GM18868 (cell line): Measurements from ENCODE around the gene SDF4.

Source experiments
- ATAC-seq: cut with Tn5 transposase; IDR thresholded peaks from one replicate; pipeline ENCODE4 v1.9.1; 2021; ENCODE audit warnings: mild to moderate bottlenecking, moderate library complexity; ENCODE audit not compliant: unreplicated experiment

SDF4 gene

DNA sequence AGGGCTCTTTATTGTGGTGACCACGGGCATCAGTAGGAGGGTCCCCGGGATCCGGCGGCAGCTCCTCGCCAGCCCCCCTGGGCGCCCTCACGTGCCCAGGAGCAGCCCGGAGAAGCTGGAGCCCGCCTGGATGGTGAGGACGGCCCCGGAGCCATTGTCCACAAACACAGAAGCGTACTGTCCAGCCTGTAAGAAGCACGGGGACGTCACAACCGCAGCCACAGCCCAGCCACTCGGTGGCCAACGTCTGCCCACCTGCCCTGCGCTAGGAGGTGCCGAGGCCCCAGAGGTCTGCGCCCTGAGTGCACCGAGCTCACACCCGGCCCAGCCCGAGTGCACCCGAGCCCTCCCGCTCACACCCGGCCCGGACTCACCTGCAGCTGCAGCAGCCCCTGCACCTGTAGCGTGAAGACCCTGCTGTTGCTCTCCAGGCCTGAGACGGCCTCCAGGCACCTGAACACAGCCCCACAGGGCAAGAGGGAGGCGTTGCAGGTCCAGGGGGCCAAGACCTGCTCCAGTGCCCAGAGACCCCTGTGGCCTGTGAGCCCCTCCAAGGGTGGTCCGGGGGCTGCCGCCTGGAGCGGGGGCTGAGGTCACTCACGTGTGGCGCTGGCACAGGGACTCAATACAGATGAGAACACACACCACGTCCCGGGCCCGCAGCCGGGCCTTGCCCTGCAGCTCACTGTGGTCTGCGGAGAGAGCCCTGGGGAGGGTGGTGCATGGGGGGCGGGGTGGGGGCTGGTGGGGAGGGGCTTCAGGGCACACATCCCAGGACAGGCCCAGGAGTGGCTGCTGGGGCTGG, 10.9 kb upstream of the SDF4 start:
- ATAC-seq: no peak

DNA sequence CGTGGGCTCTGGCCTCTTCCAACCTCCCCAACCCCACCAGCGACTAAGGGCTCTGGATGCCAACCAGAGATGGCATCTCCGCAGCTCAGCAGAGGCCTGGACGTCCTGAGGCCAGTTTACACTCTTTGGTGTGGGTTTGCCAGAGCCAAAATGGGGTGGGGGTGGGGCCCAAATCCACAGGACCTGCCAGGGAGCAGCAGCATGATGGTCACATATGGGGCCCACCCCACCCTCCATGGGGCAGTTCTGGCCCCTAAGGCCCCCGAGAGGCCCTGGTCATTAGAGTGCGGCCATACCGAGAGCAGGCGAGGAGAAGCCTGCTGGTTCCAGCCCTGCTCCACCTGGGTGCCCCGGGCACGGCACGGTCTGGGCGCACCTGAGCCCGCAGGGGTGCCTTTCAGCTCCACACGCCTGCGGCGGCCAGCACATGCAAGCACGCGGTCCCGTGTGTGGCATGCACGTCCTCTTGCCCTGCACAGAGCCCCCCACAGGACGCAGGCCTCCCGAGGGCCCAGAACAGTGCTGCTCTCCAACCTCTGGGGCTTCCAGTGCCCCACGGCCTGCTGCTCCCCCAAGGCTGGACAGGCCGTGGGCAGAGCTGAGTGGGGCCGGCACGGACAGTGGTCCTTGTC, 9.9 kb upstream of the SDF4 start:
- no peak for ATAC-seq

DNA sequence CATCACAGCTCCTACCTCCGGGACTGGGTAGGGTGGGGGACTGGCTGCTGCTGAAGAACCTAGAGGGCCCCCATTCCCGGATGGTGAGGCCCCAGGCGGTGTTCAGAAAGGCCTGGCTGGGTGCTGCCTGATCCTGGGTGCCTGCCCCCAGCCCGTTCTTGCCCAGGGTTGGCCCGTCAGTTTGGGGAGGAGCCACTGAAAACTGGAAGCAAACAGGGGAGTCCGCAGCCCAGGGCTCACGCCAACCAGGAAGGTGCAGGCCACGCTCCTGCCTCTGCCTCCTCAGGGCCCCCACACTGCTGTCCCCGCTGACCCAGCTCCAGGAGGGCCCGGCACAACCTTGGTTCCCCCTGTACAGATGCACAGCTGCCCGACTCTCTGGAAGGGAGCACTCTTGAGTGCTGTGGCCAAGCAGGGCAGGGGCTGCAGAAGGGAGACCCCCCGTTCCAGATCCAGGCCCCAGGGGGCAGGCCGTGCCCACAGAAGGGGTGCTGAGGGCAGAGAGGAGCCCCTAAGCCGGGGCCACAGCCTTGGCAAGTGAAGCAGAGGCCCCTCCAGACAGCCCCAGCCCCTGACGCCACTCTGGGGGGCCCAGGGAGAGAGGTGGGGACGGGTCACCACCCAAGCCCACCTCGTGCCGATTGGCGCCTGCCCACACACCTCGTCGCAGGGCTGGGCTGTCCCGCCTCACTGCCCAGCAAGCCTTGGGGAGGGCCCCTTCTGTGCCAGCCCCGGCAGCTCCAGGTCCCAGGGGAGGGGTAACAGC, 9.2 kb upstream of the SDF4 start:
- ATAC-seq: no peak

DNA sequence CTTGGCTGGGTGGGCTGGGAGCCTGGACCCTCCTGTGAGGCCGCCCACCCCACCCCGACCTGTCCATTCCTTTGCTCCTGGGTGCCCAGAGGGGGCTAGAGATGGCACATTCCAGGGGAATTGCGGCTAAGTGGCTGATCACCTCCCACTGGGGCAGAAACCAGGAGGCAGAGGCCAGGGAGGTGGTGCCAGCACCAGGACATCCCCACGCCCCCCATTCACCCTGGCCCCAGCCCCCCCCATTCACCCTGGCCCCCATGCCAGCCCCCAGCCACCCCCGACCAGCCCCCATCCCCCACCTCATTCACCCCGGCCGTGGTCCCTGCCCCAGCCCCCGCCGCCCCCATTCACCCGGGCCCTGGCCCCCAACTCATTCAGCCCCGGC, 8.5 kb upstream of the SDF4 start:
- ATAC-seq: no peak

DNA sequence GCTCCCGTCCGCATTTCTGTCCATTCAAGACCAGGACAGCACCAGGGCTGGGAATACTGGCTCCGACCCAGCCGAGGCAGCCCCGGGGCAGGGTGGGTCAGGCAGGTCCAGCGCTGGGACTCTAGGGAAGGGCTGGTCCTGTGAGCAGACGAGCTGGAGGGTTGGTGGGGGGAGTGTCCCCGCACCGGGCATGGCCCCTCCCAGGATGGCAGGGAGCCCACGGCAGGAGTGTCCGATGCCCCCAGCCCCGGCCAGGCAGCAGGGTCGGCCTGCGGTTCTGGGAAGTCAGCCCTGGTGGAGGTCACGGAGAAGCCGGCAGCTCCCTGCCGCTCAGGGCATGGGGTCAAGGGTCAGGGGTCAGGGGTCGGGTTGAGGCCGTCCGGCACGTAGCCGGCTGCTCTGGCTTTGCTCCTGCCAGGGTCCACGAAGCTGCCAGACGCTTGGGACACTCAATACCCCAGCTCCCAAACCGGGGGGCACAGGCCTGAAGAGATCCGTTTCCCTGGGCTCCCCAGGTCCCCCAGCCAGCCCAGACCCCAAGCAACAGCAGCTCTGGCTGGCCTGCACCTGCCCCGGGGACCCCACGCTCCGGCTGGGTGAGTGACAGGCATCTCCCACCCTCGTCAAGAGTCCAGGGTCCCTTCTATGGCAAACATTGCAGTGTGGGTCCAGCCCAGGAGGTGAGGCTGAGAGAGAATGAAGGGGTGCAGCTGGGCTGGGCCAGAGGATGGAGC, 8.0 kb upstream of the SDF4 start:
- ATAC-seq: no peak

DNA sequence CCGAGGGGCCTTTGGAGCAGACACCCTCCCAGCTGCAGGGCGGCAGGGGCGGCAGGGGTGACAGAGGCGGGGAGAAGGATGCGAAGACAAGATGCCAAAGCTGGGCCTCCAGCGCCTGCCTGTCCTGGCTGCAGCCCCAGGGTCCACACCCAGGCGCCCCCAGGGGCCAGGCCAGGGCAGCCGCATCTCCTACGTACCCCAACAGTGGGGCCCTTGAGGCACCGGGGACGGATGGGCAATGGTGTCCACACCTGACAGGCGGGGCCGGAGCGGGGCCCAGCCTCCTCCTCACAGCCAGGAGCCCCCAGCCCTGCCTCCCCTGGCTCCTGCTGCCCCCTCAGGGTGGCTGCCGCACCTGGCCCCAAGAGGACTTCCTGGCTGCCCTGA, 7.4 kb upstream of the SDF4 start:
- no peak for ATAC-seq

DNA sequence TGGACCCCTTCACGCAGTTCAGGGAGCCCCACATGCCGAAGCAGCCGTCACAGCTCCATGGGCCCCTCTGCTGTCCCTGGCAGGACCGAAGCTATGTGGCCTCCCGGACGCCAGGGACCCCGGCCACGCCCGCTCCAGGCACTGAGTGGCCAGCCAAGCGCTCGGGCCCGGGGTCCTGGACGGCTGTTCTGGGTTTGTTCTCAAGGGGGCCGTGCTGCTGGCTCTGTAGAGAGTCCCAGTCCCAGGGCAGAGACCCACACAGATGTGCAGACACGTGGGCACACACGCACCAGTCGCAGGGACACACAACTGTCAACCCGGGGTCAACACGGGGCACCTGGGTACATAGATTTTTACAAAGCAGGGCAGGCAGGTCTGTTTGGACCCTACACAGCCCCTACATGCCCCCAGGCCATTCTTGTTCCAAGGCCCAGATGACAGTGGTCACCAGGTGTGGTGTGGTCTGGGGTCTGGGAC, 6.9 kb upstream of the SDF4 start:
- ATAC-seq: no peak

DNA sequence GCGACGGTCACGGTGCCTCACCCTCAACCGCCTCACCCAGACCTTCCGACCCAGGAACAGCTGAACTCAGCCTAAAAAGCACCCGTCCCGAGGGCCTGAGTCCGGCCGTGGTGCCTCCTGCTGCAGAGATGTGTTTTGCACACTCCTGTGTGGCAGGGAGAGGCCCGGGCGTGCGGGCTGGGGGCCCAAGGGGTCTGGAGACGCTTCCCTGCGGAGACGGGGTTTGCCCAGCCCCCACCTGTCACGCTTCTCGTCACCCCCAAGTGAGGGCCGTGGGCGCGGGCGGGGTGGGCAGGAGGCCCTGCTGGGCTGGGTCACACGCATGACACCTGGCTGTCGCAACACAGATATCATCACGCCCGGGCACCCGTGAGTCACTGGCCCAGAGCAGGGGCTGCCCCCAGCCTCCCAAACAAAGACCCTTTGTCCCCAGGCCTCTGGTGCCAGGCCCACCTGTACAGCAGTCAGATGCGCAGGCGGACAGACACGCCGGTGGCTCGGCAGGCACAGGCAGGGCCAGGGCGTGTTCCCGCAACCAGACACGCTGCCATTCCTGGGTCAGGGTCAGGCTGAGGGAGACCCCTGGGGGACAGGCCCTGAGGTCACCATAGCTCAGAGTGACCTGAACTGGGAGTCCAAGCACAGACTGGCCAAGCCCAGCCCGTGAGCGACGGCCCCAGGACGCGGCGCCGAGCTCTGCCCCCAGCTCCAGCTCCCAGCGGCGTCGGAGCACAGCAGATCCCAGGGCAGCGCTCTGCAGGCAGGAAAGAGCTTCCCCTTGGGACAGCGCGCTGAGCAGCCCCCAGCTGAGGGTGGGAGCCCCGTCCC, 6.3 kb upstream of the SDF4 start:
- ATAC-seq: no peak

DNA sequence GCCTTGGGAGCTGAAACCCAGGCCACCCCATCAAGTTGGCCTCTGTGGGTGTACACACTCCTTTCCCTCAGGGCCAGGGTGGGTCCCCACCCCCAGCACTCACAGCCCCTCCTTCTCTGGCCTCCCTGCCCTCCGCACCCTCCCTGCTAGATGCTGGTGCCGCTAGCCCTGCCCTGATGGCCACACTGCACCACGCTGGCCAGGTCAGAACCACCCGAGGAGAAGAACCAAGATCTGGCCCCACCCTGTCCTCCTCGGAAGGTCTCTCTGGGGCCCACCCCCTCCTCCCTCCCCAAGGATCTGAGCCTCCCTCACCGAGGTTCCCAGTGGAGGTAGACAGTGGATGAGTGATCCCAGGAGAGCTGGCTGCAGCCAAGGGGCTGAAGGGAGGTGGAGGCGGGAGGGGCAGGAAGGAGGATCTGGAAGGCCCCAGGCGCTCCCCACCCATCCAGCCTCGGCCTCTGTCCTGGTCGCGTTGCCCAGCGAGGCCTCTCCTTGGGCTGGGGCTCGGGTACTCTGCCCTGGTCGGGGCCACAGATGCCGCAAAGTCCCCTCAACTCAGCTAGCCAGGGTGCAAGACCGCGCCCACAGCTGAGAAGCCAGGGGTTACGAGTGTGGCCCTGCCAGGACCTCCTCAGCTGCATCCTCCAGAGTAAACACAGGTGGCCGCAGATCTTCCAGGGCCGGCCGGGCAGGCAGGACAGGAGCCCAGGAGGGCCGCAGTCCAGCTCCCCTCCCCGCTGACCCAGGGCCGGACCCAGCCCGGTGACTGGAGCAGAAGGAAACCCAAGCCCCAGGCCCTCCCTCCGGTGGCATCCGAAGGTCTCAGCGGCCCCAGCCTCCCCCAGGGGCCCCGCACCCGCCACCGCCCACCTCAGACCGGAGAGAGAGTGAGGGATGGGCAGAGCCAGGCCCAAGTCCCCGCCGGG, 5.4 kb upstream of the SDF4 start:
- no peak for ATAC-seq

DNA sequence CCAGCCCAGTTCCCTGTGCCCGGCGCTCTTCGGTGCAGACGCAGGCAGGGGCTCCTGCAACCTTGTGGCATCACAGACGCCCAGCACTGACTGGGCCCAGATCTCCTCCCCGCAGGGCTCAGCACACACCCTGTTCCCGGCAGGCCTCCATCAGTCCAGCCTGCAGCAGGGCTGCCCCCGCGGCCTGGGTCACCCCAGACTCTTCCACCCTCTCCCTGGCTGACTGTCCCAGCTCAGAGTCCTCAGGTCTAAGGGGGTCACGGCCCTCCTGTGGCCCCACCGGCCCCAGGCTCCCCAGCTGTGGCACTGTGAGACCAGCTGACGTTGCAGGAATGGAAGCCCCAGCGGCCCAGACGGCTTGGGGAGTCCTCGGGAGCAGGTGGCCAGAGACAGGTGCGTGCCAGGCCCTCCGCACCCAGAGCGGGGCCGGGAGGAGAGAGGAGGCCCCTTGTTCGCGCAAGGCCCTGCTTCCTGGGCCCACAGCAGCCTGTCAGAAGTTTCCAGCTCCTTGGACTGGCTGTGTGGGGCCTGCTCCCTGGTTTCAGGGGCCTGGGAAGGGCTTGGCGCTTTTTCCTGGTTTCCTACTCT, 4.5 kb upstream of the SDF4 start:
- ATAC-seq: no peak

DNA sequence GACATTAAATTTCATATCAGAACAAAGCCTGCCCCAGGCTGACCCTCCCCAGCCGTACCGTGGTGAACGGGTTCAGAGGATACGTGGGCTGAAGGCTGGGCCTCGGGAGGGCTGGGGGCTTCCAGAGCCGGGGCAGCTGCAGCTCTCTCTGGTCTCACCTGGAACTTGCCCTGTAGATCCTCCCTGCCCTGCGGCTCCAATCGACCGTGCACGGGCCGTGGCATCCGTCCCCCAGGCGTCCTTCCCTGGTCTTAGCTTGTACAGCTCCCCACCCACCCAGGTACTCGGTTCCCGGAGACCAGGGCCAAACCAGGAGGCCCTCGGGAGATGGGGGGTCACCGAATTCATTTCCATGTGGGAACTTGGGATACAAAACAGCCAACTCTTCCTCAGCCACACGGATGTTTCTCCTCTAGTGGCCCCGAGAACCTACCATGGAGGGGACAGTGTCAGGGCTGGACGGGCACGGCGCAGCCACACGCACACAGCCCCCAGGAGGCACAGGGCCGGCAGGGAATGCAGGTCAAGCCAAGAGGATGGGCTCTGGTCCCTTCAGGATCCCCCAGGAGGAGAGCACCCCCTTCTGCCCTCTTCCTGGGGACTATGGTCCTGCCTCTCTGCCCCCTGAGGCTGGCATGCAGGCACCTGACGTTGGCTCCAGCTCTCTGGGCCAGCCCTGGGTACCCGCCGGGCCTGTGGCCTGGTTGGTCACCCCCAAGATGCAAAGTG, 3.4 kb upstream of the SDF4 start:
- no peak for ATAC-seq

DNA sequence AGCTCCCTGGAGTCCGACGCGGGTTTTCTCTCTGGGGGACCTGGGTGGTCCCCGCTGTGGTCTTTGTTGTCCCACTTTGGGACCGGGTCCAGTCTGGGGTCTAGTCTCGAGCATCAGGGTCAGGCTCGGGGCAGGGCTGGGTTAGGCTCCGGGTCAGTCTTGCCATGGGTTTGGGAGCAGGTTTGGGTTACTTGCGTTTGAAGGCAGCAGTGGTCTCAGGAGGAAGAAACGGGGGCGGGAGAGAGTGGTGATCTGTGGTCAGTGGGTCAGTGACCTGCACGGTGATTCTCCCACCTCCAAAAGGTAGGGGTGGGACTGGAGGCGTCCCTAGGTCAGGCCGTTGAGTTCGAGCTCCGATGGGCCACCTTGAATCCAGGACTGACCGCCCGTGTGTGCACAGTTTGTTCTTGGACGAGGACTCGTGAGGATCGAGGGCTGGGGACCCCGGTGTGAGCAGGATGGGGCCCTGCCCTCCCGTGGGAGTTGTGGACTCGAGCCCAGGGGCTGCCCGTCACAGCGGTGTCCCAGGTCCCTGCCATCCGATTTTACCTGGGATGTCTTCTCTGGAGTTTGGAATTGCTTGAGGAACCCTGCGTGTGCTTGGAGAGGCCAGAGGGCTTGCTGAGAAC, 2.5 kb upstream of the SDF4 start:
- ATAC-seq: no peak

DNA sequence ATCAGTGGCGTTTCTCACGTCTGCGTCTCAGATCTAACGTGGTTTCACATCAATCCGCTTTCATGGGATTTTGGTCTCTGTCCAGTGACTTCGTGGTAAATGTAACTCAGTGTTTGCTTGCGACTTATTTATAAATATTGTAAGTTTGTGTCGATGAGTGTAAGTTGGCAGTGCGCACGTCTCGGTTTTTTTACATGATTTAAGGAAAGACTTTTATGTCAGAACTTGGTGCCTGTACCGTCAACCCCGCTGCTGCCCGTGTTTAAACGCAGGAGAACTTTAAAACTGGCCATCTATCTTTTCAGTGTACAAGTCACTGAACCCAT, 1.7 kb upstream of the SDF4 start:
- ATAC-seq: no peak

DNA sequence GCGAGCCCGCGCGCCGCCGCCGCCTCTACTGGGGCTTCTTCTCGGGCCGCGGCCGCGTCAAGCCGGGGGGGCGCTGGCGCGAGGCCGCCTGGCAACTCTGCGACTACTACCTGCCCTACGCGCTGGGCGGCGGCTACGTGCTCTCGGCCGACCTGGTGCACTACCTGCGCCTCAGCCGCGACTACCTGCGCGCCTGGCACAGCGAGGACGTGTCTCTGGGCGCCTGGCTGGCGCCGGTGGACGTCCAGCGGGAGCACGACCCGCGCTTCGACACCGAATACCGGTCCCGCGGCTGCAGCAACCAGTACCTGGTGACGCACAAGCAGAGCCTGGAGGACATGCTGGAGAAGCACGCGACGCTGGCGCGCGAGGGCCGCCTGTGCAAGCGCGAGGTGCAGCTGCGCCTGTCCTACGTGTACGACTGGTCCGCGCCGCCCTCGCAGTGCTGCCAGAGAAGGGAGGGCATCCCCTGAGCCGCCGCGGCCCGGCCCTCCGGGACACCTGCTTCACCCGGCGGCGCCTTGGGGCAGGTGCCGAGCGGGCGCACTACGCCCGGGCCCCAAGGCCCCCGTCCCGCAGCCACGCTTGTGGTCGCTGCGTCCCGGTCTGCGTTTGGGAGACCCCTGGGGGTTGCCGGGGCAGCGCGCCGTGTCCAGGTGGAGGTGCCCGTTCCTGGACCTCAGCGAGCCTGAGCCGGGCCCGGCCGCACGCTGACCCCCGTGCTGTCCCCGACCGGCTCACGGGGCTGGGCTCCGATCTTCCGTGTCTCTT, 1.2 kb upstream of the SDF4 start:
- no peak for ATAC-seq

DNA sequence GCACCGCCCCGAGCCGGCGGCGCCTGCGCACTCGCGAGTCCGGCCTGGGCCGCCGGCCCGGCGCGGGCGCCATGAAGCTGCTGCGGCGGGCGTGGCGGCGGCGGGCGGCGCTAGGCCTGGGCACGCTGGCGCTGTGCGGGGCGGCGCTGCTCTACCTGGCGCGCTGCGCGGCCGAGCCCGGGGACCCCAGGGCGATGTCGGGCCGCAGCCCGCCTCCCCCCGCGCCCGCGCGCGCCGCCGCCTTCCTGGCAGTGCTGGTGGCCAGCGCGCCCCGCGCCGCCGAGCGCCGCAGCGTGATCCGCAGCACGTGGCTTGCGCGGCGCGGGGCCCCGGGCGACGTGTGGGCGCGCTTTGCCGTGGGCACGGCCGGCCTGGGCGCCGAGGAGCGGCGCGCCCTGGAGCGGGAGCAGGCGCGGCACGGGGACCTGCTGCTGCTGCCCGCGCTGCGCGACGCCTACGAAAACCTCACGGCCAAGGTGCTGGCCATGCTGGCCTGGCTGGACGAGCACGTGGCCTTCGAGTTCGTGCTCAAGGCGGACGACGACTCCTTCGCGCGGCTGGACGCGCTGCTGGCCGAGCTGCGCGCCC, 501 bp upstream of the SDF4 start, which contains the start of gene B3GALT6:
TSS of gene B3GALT6 (plus strand) at position 30 of the 588 bp plus-strand sequence. CDS start at position 72, 42 bp downstream.
- no peak for ATAC-seq

DNA sequence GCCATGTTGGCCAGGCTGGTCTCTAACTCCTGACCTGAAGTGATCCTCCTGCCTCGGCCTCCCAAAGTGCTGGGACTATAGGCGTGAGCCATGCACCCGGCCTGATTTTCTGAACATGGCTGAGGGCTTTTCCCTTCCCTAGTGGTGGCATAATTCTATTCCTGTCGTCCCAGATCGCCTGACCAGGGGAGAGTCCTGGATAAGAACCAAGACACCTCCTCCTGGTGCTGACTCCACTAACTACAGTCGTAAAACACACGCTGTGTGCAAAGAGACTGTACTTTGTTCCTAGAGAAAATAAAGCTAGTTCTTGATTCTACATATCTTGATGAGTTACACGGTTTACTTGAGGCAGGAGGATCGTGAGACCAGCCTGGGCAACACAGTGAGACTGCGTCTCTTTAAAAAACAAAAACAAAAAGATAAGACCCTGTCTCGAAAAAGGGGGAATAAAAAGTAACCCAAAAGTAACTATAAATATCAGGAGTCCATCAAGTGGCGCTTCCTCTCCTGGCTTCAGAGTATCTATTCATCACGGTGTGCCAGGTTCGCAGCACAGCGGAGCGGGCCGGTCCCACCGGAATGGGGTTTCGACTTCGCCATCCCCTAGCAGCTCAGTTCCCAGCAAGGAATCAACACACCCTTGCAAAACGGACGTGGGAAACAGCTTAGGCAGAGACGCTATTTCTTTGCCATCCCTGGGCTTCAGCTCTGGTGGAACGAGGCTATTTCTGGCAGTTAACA, 973 bp downstream of the SDF4 start:
- no peak for ATAC-seq
